GM18861 (cell line): ENCODE measurements around the gene UNC50.

Experiments
- ATAC-seq: cut with Tn5 transposase; IDR thresholded peaks from one replicate; pipeline ENCODE4 v1.9.1; 2021; ENCODE audit not compliant: unreplicated experiment

The UNC50 gene

GRCh38 chr2:98608116-98608961, at the start of gene UNC50, which contains the start of gene COA5:
Gene UNC50 (plus strand): TSS chr2:98608589. CDS start chr2:98609760, 1,171 bp downstream.
Gene COA5 (minus strand): TSS chr2:98608512. CDS start chr2:98608405, 107 bp downstream.
- ATAC-seq = peak; percentile 80

GRCh38 chr2:98558852-98559530, 49.4 kb upstream of the UNC50 start:
- ATAC-seq = no peak

GRCh38 chr2:98559581-98559980, 48.8 kb upstream of the UNC50 start:
- ATAC-seq = no peak

GRCh38 chr2:98560256-98560771, 48.1 kb upstream of the UNC50 start:
- no peak for ATAC-seq

GRCh38 chr2:98561018-98561417, 47.4 kb upstream of the UNC50 start:
- no peak for ATAC-seq

GRCh38 chr2:98561902-98562695, 46.3 kb upstream of the UNC50 start:
- ATAC-seq = no peak

- no peak for ATAC-seq
These were observed 45.0 kb upstream of the UNC50 start for GRCh38 chr2:98563394-98563793.

GRCh38 chr2:98564541-98565132, 43.8 kb upstream of the UNC50 start:
- no peak for ATAC-seq

GRCh38 chr2:98565286-98565860, 43.0 kb upstream of the UNC50 start:
- ATAC-seq = no peak

- no peak for ATAC-seq
These were observed 42.4 kb upstream of the UNC50 start for GRCh38 chr2:98565941-98566340.

GRCh38 chr2:98568161-98568956, 40.0 kb upstream of the UNC50 start:
- ATAC-seq = no peak

GRCh38 chr2:98569197-98569793, 39.1 kb upstream of the UNC50 start:
- ATAC-seq = no peak

- ATAC-seq = no peak
These were observed 38.5 kb upstream of the UNC50 start for GRCh38 chr2:98569915-98570314.

- no peak for ATAC-seq
These were observed 38.0 kb upstream of the UNC50 start for GRCh38 chr2:98570356-98570755.

- ATAC-seq = no peak
These were observed 37.2 kb upstream of the UNC50 start for GRCh38 chr2:98571121-98571701.

GRCh38 chr2:98571796-98572195, 36.6 kb upstream of the UNC50 start:
- no peak for ATAC-seq

- ATAC-seq = no peak
These were observed 36.2 kb upstream of the UNC50 start for GRCh38 chr2:98572211-98572610.

GRCh38 chr2:98572676-98573075, 35.7 kb upstream of the UNC50 start:
- no peak for ATAC-seq

GRCh38 chr2:98573426-98573825, 35.0 kb upstream of the UNC50 start:
- ATAC-seq = no peak
